Liver (tissue), 9 donors: ENCODE data around the gene APOL2. TPM values are rescaled to one million over a fixed set of nuclear protein-coding genes. Genes with fewer than 3 reads are reported as not detected.
"Not testable (repeated sequence)": the region's sequence is repeated elsewhere in the genome, so short reads cannot be mapped to it uniquely, and the experiment has no call there.

Experiments used
- DNase-seq: peaks from one replicate; pipeline ENCODE4 v3.0.0-alpha.2; 2017; ENCODE audit warnings: low spot score
- H3K27ac ChIP-seq, 2 donors: one replicate each; pipeline ENCODE4 v1.7.0; 2013; ENCODE audit warnings: inconsistent platforms in 2 of 2, low read length in 2 of 2, control low read depth in 1 of 2, low read depth in 1 of 2, mild to moderate bottlenecking in 1 of 2
- H3K27me3 ChIP-seq, 4 donors: one replicate each; pipeline versions ENCODE4 v1.6.1 to v1.7.0; 2013; ENCODE audit warnings: low read length in 3 of 4, inconsistent platforms in 1 of 4, mild to moderate bottlenecking in 1 of 4, moderate library complexity in 1 of 4; ENCODE audit not compliant: control insufficient read depth in 4 of 4, insufficient read depth in 4 of 4
- H3K36me3 ChIP-seq, 4 donors: one replicate each; pipeline versions ENCODE4 v1.6.1 to v1.7.0; 2013; ENCODE audit warnings: low read length in 3 of 4, mild to moderate bottlenecking in 3 of 4, low read depth in 1 of 4, moderate library complexity in 1 of 4; ENCODE audit not compliant: control insufficient read depth in 4 of 4, insufficient read depth in 3 of 4
- H3K4me1 ChIP-seq, 4 donors: one replicate each; pipeline versions ENCODE4 v1.6.1 to v1.7.0; 2013; ENCODE audit warnings: low read length in 3 of 4, mild to moderate bottlenecking in 3 of 4, moderate library complexity in 1 of 4; ENCODE audit not compliant: control insufficient read depth in 4 of 4, insufficient read depth in 4 of 4
- H3K4me3 ChIP-seq, 3 donors: one replicate each; pipeline versions ENCODE4 v1.6.1 to v1.7.0; 2013; ENCODE audit warnings: low read length in 3 of 3, control low read depth in 1 of 3, low read depth in 1 of 3, mild to moderate bottlenecking in 1 of 3
- H3K9ac ChIP-seq, 2 donors: one replicate each; pipeline ENCODE4 v1.7.0; 2013; ENCODE audit warnings: low read length in 2 of 2, mild to moderate bottlenecking in 2 of 2, moderate library complexity in 2 of 2, control low read depth in 1 of 2, low read depth in 1 of 2
- H3K9me3 ChIP-seq, 4 donors: one replicate each; pipeline versions ENCODE4 v1.6.1 to v1.7.0; 2013; ENCODE audit warnings: low read length in 3 of 4; ENCODE audit not compliant: control insufficient read depth in 4 of 4
- EGR1 ChIP-seq, 2 donors: IDR thresholded peaks; 2 replicates each; pipeline ENCODE4 v1.6.1; 2016 to 2018; ENCODE audit warnings: antibody characterized with exemption in 2 of 2, low read depth in 2 of 2
- FOXA1 ChIP-seq: IDR thresholded peaks from 2 replicates; pipeline ENCODE4 v1.6.1; 2016; ENCODE audit warnings: antibody characterized with exemption
- FOXA2 ChIP-seq: IDR thresholded peaks from 2 replicates; pipeline ENCODE4 v1.6.1; 2016; ENCODE audit warnings: antibody characterized with exemption
- GABPA ChIP-seq, 2 donors: IDR thresholded peaks in 1 of 2; conservative IDR thresholded peaks in 1 of 2; 2 replicates each; pipeline ENCODE4 v1.6.1; 2016; ENCODE audit warnings: antibody characterized with exemption in 2 of 2, mild to moderate bottlenecking in 1 of 2, moderate library complexity in 1 of 2
- HNF4A ChIP-seq, 2 donors: conservative IDR thresholded peaks; 2 replicates each; pipeline ENCODE4 v1.6.1; 2016; ENCODE audit warnings: antibody characterized with exemption in 2 of 2, mild to moderate bottlenecking in 2 of 2
- HNF4G ChIP-seq: IDR thresholded peaks from 2 replicates; pipeline ENCODE4 v1.6.1; 2016; ENCODE audit warnings: antibody characterized with exemption
- JUND ChIP-seq, 2 donors: IDR thresholded peaks; 2 replicates each; pipeline ENCODE4 v1.6.1; 2016; ENCODE audit warnings: antibody characterized with exemption in 2 of 2
- MAX ChIP-seq: IDR thresholded peaks from 2 replicates; pipeline ENCODE4 v1.6.1; 2016; ENCODE audit warnings: antibody characterized with exemption
- NR2F2 ChIP-seq: IDR thresholded peaks from 2 replicates; pipeline ENCODE4 v1.6.1; 2016; ENCODE audit warnings: antibody characterized with exemption
- RAD21 ChIP-seq, 2 donors: IDR thresholded peaks; 2 replicates each; pipeline ENCODE4 v1.6.1; 2016; ENCODE audit warnings: antibody characterized with exemption in 2 of 2, mild to moderate bottlenecking in 2 of 2
- REST ChIP-seq: IDR thresholded peaks from 2 replicates; pipeline ENCODE4 v1.6.1; 2016; ENCODE audit warnings: antibody characterized with exemption, mild to moderate bottlenecking
- RXRA ChIP-seq, 2 donors: IDR thresholded peaks; 2 replicates each; pipeline ENCODE4 v1.6.1; 2017 to 2018; ENCODE audit warnings: antibody characterized with exemption in 2 of 2, mild to moderate bottlenecking in 1 of 2
- SP1 ChIP-seq: IDR thresholded peaks from 2 replicates; pipeline ENCODE4 v1.6.1; 2018; ENCODE audit warnings: antibody characterized with exemption, mild to moderate bottlenecking
- YY1 ChIP-seq: IDR thresholded peaks from 2 replicates; pipeline ENCODE4 v1.6.1; 2016; ENCODE audit warnings: antibody characterized with exemption, mild to moderate bottlenecking
- ZBTB33 ChIP-seq: IDR thresholded peaks from 2 replicates; pipeline ENCODE4 v1.6.1; 2016; ENCODE audit warnings: antibody characterized with exemption
- WGBS: extraction: QIAGEN DNeasy Blood & Tissue Kit; methylation state at CpG from one replicate; pipeline ENCODE4 v1.1.7; 2013; 5-methylcytosine and 5-hydroxymethylcytosine counted together
- polyA plus RNA-seq, 2 donors: library from polyadenylated mRNA; stranded (reverse) in 1 of 2; unstranded in 1 of 2; fragments of 200-250 nt in 1 of 2; fragments of >200 nt in 1 of 2; fragmentation: Nextera tagmentation in 1 of 2; extraction: Ambion mirVana in 1 of 2; gene quantifications; one replicate each; pipeline versions ENCODE4 v1.2.1 to v1.2.3, GENCODE V29; 2013 to 2015
- total RNA-seq, 2 donors: library from RNA; depleted of rRNA; stranded (reverse); fragments of >200 nt; gene quantifications; one replicate each; pipeline ENCODE4 v1.2.3, GENCODE V29; 2014
- donor health status: healthy.
- donor health status: healthy.
- donor health status: healthy.
- donor health status: healthy.
- donor health status: healthy.

Gene APOL2
- total and polyA plus RNA-seq, 4 donors: 14.3 to 77.2 (median 21.7) TPM

- not testable (repeated sequence) for H3K9me3 ChIP-seq, H3K27me3 ChIP-seq, H3K9ac ChIP-seq, H3K4me3 ChIP-seq, DNase-seq
- WGBS: 32% methylated on average over 5 of the region's 5 CpGs
- TF ChIP-seq JUND (IDR thresholded peaks at IDR 0.05): peak in 1 of 2 donors; percentile 74
- TF ChIP-seq HNF4G: peak; percentile 23
- TF ChIP-seq HNF4A (conservative IDR thresholded peaks at IDR 0.05): peak; percentile 80 to 90
- TF ChIP-seq RXRA (IDR thresholded peaks at IDR 0.05): peak; percentile 86 to 94
- peak; percentile 24 for TF ChIP-seq FOXA2
- peak; percentile 36 for TF ChIP-seq NR2F2
- TF ChIP-seq FOXA1: peak; percentile 7
- peak; percentile 80 for TF ChIP-seq SP1
- peak; percentile 75 for TF ChIP-seq REST
- TF ChIP-seq RAD21 (IDR thresholded peaks at IDR 0.05): peak in 1 of 2 donors; percentile 38
- TF ChIP-seq ZBTB33: peak; percentile 81
- peak; percentile 74 for TF ChIP-seq YY1
- TF ChIP-seq EGR1 (IDR thresholded peaks at IDR 0.05; ENCODE audit: low read depth in 2 of 2): peak in 1 of 2 donors; percentile 74
- TF ChIP-seq MAX: peak; percentile 92
- peak in 1 of 2 donors; percentile 32 for TF ChIP-seq GABPA (IDR thresholded peaks at IDR 0.05 in 1 of 2, conservative IDR thresholded peaks at IDR 0.05 in 1 of 2)
- Histone ChIP-seq H3K27ac (peak overlapping the region; percentile 59 to 72), H3K4me1 (peaks cover 17 to 58% (median 47%) of the 10 kb centered on the region in 4 donors), H3K36me3 (peaks cover 10 to 53% (median 33%) of the 10 kb centered on the region in 4 donors)
Measured at GRCh38 chr22:36263216-36263673, 23.9 kb upstream of the APOL2 start.

GRCh38 chr22:36262307-36262706 is 23.0 kb upstream of the APOL2 start:
- not testable (repeated sequence) for H3K9me3 ChIP-seq, H3K4me3 ChIP-seq, DNase-seq, H3K27me3 ChIP-seq, H3K9ac ChIP-seq
- Histone ChIP-seq H3K4me1 (peaks cover 17 to 64% (median 53%) of the 10 kb centered on the region in 4 donors), H3K27ac (peak overlapping the region; percentile 59 to 72), H3K36me3 (peaks cover 8 to 51% (median 35%) of the 10 kb centered on the region in 4 donors)
- 92% methylated on average over 3 of the region's 3 CpGs for WGBS

GRCh38 chr22:36261675-36262074 is 22.3 kb upstream of the APOL2 start:
- H3K36me3 ChIP-seq: peaks cover 8 to 52% (median 35%) of the 10 kb centered on the region in 4 donors
- H3K9ac ChIP-seq: not testable (repeated sequence)

More at GRCh38 chr22:36261675-36262074, 22.3 kb upstream of the APOL2 start:
- not testable (repeated sequence) for H3K27me3 ChIP-seq, H3K9me3 ChIP-seq, DNase-seq, H3K4me3 ChIP-seq
- 89% methylated on average over 6 of the region's 6 CpGs for WGBS
- H3K27ac ChIP-seq: peak overlapping the region in 1 of 2 donors; percentile 38
- peaks cover 17 to 70% (median 58%) of the 10 kb centered on the region in 4 donors for H3K4me1 ChIP-seq
